Natural killer cell (primary cell): ENCODE data around the gene ATXN2. TPM values are rescaled to one million over a fixed set of nuclear protein-coding genes. Genes with fewer than 3 reads are reported as not detected.

Experiments
- ATAC-seq, 3 donors: fragments of 150-1000 bp in 2 of 3; fragments of 200-7000 bp in 1 of 3; cut with Tn5 transposase; 1 replicate in 1 of 3; 2 replicates in 2 of 3; pipeline ENCODE4 v1.10.0; 2021; ENCODE audit warnings: mild to moderate bottlenecking in 2 of 3, moderate library complexity in 2 of 3
- DNase-seq, 2 donors: peaks; one replicate each; pipeline versions ENCODE4 v3.0.0 to v3.0.0-alpha.2; 2013 to 2021; ENCODE audit warnings: mixed read lengths in 1 of 2
- H3K27ac ChIP-seq: one replicate; pipeline ENCODE4 v1.5.1; 2013; ENCODE audit warnings: mild to moderate bottlenecking, low read length
- H3K27me3 ChIP-seq: one replicate; pipeline ENCODE4 v1.6.1; 2013; ENCODE audit warnings: low read length; ENCODE audit not compliant: control insufficient read depth, insufficient read depth
- H3K36me3 ChIP-seq: one replicate; pipeline ENCODE4 v1.6.1; 2013; ENCODE audit warnings: low read length; ENCODE audit not compliant: control insufficient read depth, insufficient read depth
- H3K4me1 ChIP-seq: one replicate; pipeline ENCODE4 v1.6.1; 2013; ENCODE audit warnings: low read length; ENCODE audit not compliant: control insufficient read depth, insufficient read depth
- H3K4me3 ChIP-seq: one replicate; pipeline ENCODE4 v1.5.1; 2013; ENCODE audit warnings: low read length
- H3K9me3 ChIP-seq: one replicate; pipeline ENCODE4 v1.6.1; 2013; ENCODE audit warnings: low read length; ENCODE audit not compliant: control insufficient read depth, insufficient read depth
- H3K27ac Mint-ChIP-seq, 2 donors: one replicate each; pipeline ENCODE4 v1.8.0; 2022; ENCODE audit warnings: mild to moderate bottlenecking in 2 of 2, mixed read lengths in 2 of 2, moderate library complexity in 1 of 2
- H3K27me3 Mint-ChIP-seq, 2 donors: one replicate each; pipeline ENCODE4 v1.8.0; 2022; ENCODE audit warnings: low read depth in 2 of 2, mixed read lengths in 2 of 2
- H3K36me3 Mint-ChIP-seq: one replicate; pipeline ENCODE4 v1.8.0; 2022; ENCODE audit warnings: mixed read lengths
- H3K4me1 Mint-ChIP-seq, 2 donors: one replicate each; pipeline ENCODE4 v1.8.0; 2022; ENCODE audit warnings: mixed read lengths in 2 of 2
- H3K4me3 Mint-ChIP-seq: one replicate; pipeline ENCODE4 v1.8.0; 2022; ENCODE audit warnings: mild to moderate bottlenecking, moderate library complexity, mixed read lengths
- H3K9me3 Mint-ChIP-seq, 2 donors: one replicate each; pipeline ENCODE4 v1.8.0; 2022; ENCODE audit warnings: mixed read lengths in 2 of 2
- CTCF ChIP-seq: fragments of 200-600 bp; IDR thresholded peaks from one replicate; pipeline ENCODE4 v1.8.0; 2022; ENCODE audit warnings: antibody characterized with exemption
- WGBS: methylation state at CpG from one replicate; pipeline ENCODE4 v1.1.7; 2013; ENCODE audit warnings: missing lambda C conversion rate; ENCODE audit not compliant: insufficient coverage; 5-methylcytosine and 5-hydroxymethylcytosine counted together
- intact Hi-C: fragments of 100-400 bp; cut with micrococcal nuclease; formaldehyde crosslinking; loops from one replicate; pipeline ENCODE4 v1.14.2; 2022
- total RNA-seq, 4 donors: library from RNA; stranded (reverse); fragments of 120-200 nt in 1 of 4; gene quantifications; one replicate each; pipeline versions ENCODE4 v1.2.3 to v1.2.4, GENCODE V29; 2013 to 2022

Gene ATXN2
- total RNA-seq, 3 donors from 2014 or later (not counting 1 experiment from before 2014, with no cell fraction given): 44.9 to 56.5 (median 51.5) TPM

GRCh38 chr12:111447571-111448265 lies 151.4 kb downstream of the ATXN2 start:
- Mint-ChIP-seq H3K27ac (peak overlapping the region; percentile 70 to 79), H3K27me3 (no peaks in the 10 kb centered on the region), H3K36me3 (peaks cover 7% of the 10 kb centered on the region), H3K4me1 (peaks cover 76 to 77% of the 10 kb centered on the region in 2 donors), H3K9me3 (no peaks in the 10 kb centered on the region), H3K4me3 (peak overlapping the region; percentile 17)
- DNase-seq (no peak), ATAC-seq (no peak)
- no peak overlapping the region for H3K4me3 ChIP-seq
- no peaks in the 10 kb centered on the region for H3K9me3 ChIP-seq
- TF ChIP-seq CTCF: no peak
- no peaks in the 10 kb centered on the region for H3K27me3 ChIP-seq
- H3K4me1 ChIP-seq: peaks cover 50% of the 10 kb centered on the region
- intact Hi-C loops: no loop called here
- H3K36me3 ChIP-seq: peaks cover 47% of the 10 kb centered on the region
- 94% methylated on average over 27 of the region's 28 CpGs for WGBS
- no peak overlapping the region for H3K27ac ChIP-seq

GRCh38 chr12:111446631-111447570 lies 152.2 kb downstream of the ATXN2 start:
- intact Hi-C loops: no loop called here
- no peaks in the 10 kb centered on the region for H3K27me3 ChIP-seq
- peaks cover 49% of the 10 kb centered on the region for H3K36me3 ChIP-seq
- ATAC-seq: no peak
- no peak overlapping the region for H3K4me3 ChIP-seq
- Mint-ChIP-seq H3K4me1 (peaks cover 82 to 83% of the 10 kb centered on the region in 2 donors), H3K36me3 (peaks cover 7% of the 10 kb centered on the region), H3K4me3 (peak overlapping the region; percentile 80), H3K27ac (peak overlapping the region; percentile 96 to 100), H3K27me3 (no peaks in the 10 kb centered on the region), H3K9me3 (no peaks in the 10 kb centered on the region)
- H3K9me3 ChIP-seq: no peaks in the 10 kb centered on the region
- no peak for DNase-seq
- H3K4me1 ChIP-seq: peaks cover 58% of the 10 kb centered on the region
- H3K27ac ChIP-seq: no peak overlapping the region
- WGBS: 95% methylated on average over 20 of the region's 20 CpGs
- no peak for TF ChIP-seq CTCF

GRCh38 chr12:111445726-111446581 lies 153.2 kb downstream of the ATXN2 start:
- peaks cover 7% of the 10 kb centered on the region for H3K36me3 Mint-ChIP-seq
- peaks cover 45% of the 10 kb centered on the region for H3K36me3 ChIP-seq
- peaks cover 81 to 84% of the 10 kb centered on the region in 2 donors for H3K4me1 Mint-ChIP-seq
- H3K27ac ChIP-seq: peak overlapping the region; percentile 92
- no peaks in the 10 kb centered on the region for H3K27me3 Mint-ChIP-seq
- peak overlapping the region; percentile 80 for H3K4me3 Mint-ChIP-seq
- TF ChIP-seq CTCF: no peak
- WGBS: 54% methylated on average over 6 of the region's 6 CpGs
- no peak for DNase-seq
- intact Hi-C loops: no loop called here
- H3K9me3 ChIP-seq: no peaks in the 10 kb centered on the region
- no peak overlapping the region for H3K4me3 ChIP-seq
- peak overlapping the region; percentile 96 to 100 for H3K27ac Mint-ChIP-seq
- no peak for ATAC-seq
- H3K4me1 ChIP-seq: peaks cover 62% of the 10 kb centered on the region
- no peaks in the 10 kb centered on the region for H3K9me3 Mint-ChIP-seq
- H3K27me3 ChIP-seq: no peaks in the 10 kb centered on the region
